Gastroesophageal sphincter (tissue), 4 donors: Measurements from ENCODE around the gene PRDM16. TPM values are rescaled to one million over a fixed set of nuclear protein-coding genes. Genes with fewer than 3 reads are reported as not detected.

Experiments used
- ATAC-seq: fragments of 150-250 bp; one replicate; pipeline ENCODE4 v1.9.1; 2016; ENCODE audit warnings: mild to moderate bottlenecking, moderate library complexity
- H3K27ac ChIP-seq, 4 donors: fragments of 200-600 bp; sonication (generic) in 3 of 4; 1 replicate in 3 of 4; 2 replicates in 1 of 4; pipeline ENCODE4 v1.5.1; 2016 to 2019
- H3K27me3 ChIP-seq: fragments of 200-600 bp; sonication (generic); one replicate; pipeline ENCODE4 v1.5.1; 2019
- H3K36me3 ChIP-seq, 2 donors: fragments of 200-600 bp; sonication (generic); one replicate each; pipeline ENCODE4 v1.5.1; 2019; ENCODE audit warnings: control low read depth in 1 of 2
- H3K4me1 ChIP-seq, 3 donors: fragments of 200-600 bp; sonication (generic); 1 replicate in 2 of 3; 2 replicates in 1 of 3; pipeline ENCODE4 v1.5.1; 2016 to 2019; ENCODE audit warnings: control low read depth in 2 of 3
- H3K4me3 ChIP-seq, 2 donors: fragments of 200-600 bp; sonication (generic); one replicate each; pipeline ENCODE4 v1.5.1; 2019; ENCODE audit warnings: mild to moderate bottlenecking in 1 of 2, moderate library complexity in 1 of 2
- H3K9me3 ChIP-seq, 3 donors: fragments of 200-600 bp; sonication (generic); one replicate each; pipeline ENCODE4 v1.5.1; 2017 to 2019; ENCODE audit warnings: control low read depth in 2 of 3
- CTCF ChIP-seq, 4 experiments: fragments of 200-600 bp in 2 of 4; fragments of 450-650 bp in 2 of 4; sonication (generic) in 1 of 4; IDR thresholded peaks; one replicate each; pipeline ENCODE4 v1.5.1; 2017 to 2019; ENCODE audit warnings: antibody characterized with exemption in 4 of 4, mild to moderate bottlenecking in 2 of 4, moderate library complexity in 2 of 4
- EP300 ChIP-seq: sonication (generic); formaldehyde crosslinking; IDR thresholded peaks from one replicate; pipeline ENCODE4 v1.6.1; 2017; ENCODE audit warnings: antibody characterized with exemption, mild to moderate bottlenecking
- POLR2A ChIP-seq, 2 donors: fragments of 450-650 bp; IDR thresholded peaks; one replicate each; pipeline ENCODE4 v1.6.1; 2017; ENCODE audit warnings: antibody characterized with exemption in 2 of 2, mild to moderate bottlenecking in 2 of 2, moderate library complexity in 1 of 2
- POLR2AphosphoS5 ChIP-seq: sonication (generic); formaldehyde crosslinking; IDR thresholded peaks from one replicate; pipeline ENCODE4 v1.6.1; 2017; ENCODE audit warnings: antibody characterized with exemption
- WGBS, 2 donors: methylation state at CpG; one replicate each; pipeline ENCODE4 v1.1.5; 2018; ENCODE audit warnings: low coverage in 1 of 2; 5-methylcytosine and 5-hydroxymethylcytosine counted together
- total RNA-seq, 4 donors: library from RNA; depleted of rRNA; stranded (reverse); fragments of >200 nt; gene quantifications; one replicate each; pipeline ENCODE4 v1.1.0, GENCODE V29; 2016

The PRDM16 gene
- total RNA-seq, 4 donors from 2014 or later: 1.1 to 3.4 (median 1.6) TPM

GRCh38 chr1:3141836-3142235 is 72.8 kb downstream of the PRDM16 start:
- TF ChIP-seq POLR2A (IDR thresholded peaks at IDR 0.05) (no peak), EP300 (no peak), POLR2AphosphoS5 (no peak), CTCF (IDR thresholded peaks at IDR 0.05) (no peak)
- H3K4me1 ChIP-seq: peaks cover 0 to 31% (median 4%) of the 10 kb centered on the region in 3 donors
- H3K27me3 ChIP-seq: peaks cover 98% of the 10 kb centered on the region
- ATAC-seq: no peak
- H3K27ac ChIP-seq: no peak overlapping the region
- H3K4me3 ChIP-seq: no peak overlapping the region
- no peaks in the 10 kb centered on the region for H3K9me3 ChIP-seq
- H3K36me3 ChIP-seq: no peaks in the 10 kb centered on the region
- whole genome bisulfite sequencing, 2 donors: 4 to 37% methylated on average over 2 to 4 of the region's 21 CpGs

- no peak overlapping the region for H3K4me3 ChIP-seq
- H3K36me3 ChIP-seq: no peaks in the 10 kb centered on the region
- H3K27ac ChIP-seq: no peak overlapping the region
- H3K4me1 ChIP-seq: peaks cover 0 to 31% (median 4%) of the 10 kb centered on the region in 3 donors
- no peak for ATAC-seq
- peaks cover 95% of the 10 kb centered on the region for H3K27me3 ChIP-seq
- no peaks in the 10 kb centered on the region for H3K9me3 ChIP-seq
- TF ChIP-seq POLR2A (IDR thresholded peaks at IDR 0.05) (no peak), CTCF (IDR thresholded peaks at IDR 0.05) (no peak), POLR2AphosphoS5 (no peak)
- WGBS, 2 donors: no CpG with 5 or more reads among the region's 17 CpGs
Observed at GRCh38 chr1:3142236-3142635, 73.2 kb downstream of the PRDM16 start.

- no peak overlapping the region for H3K4me3 ChIP-seq
- H3K27ac ChIP-seq: no peak overlapping the region
- no peaks in the 10 kb centered on the region for H3K9me3 ChIP-seq
- ATAC-seq: no peak
- no peaks in the 10 kb centered on the region for H3K36me3 ChIP-seq
- TF ChIP-seq EP300 (no peak), CTCF (IDR thresholded peaks at IDR 0.05) (no peak), POLR2AphosphoS5 (no peak), POLR2A (IDR thresholded peaks at IDR 0.05) (no peak)
- peaks cover 94% of the 10 kb centered on the region for H3K27me3 ChIP-seq
- H3K4me1 ChIP-seq: peaks cover 0 to 31% (median 4%) of the 10 kb centered on the region in 3 donors
- no CpG with 5 or more reads among the region's 12 CpGs for WGBS, 2 donors
Observed at GRCh38 chr1:3142751-3143150, 73.7 kb downstream of the PRDM16 start.

- Histone ChIP-seq H3K27ac (no peak overlapping the region), H3K4me1 (peaks cover 0 to 15% (median 0%) of the 10 kb centered on the region in 3 donors), H3K36me3 (no peaks in the 10 kb centered on the region), H3K9me3 (no peaks in the 10 kb centered on the region), H3K4me3 (no peak overlapping the region), H3K27me3 (peaks cover 87% of the 10 kb centered on the region)
- TF ChIP-seq EP300: no peak
- no peak for TF ChIP-seq POLR2A (IDR thresholded peaks at IDR 0.05)
- TF ChIP-seq POLR2AphosphoS5: no peak
- TF ChIP-seq CTCF (IDR thresholded peaks at IDR 0.05): no peak
- ATAC-seq: no peak
- 26 to 32% methylated on average over 6 to 12 of the region's 39 CpGs for WGBS, 2 donors
Observed at GRCh38 chr1:3145532-3146325, 76.7 kb downstream of the PRDM16 start.

- Histone ChIP-seq H3K9me3 (no peaks in the 10 kb centered on the region), H3K27me3 (peaks cover 87% of the 10 kb centered on the region), H3K27ac (no peak overlapping the region), H3K36me3 (no peaks in the 10 kb centered on the region), H3K4me1 (peaks cover 0 to 14% (median 0%) of the 10 kb centered on the region in 3 donors), H3K4me3 (no peak overlapping the region)
- no peak for ATAC-seq
- TF ChIP-seq CTCF (IDR thresholded peaks at IDR 0.05): no peak
- TF ChIP-seq EP300: no peak
- no peak for TF ChIP-seq POLR2AphosphoS5
- TF ChIP-seq POLR2A (IDR thresholded peaks at IDR 0.05): no peak
- whole genome bisulfite sequencing, 2 donors: 82 to 83% methylated on average over 9 of the region's 14 CpGs
Observed at GRCh38 chr1:3146458-3146857, 77.5 kb downstream of the PRDM16 start.
